Measurements from ENCODE around the gene BUB1B.
A peak's percentile ranks its signal among the peaks of the same experiment; 100 is the strongest.
"Not testable (repeated sequence)": the region's sequence is repeated elsewhere in the genome, so short reads cannot be mapped to it uniquely, and the experiment has no call there.

The BUB1B gene

GRCh38 chr15:40161693-40162391 is 973 bp downstream of the BUB1B start:
- no peak for TF ChIP-seq CTCF (IDR thresholded peaks at IDR 0.05; ENCODE audit: poor library complexity, severe bottlenecking)
- no peak for DNase-seq (ENCODE audit: low spot score)
- no peaks in the 10 kb centered on the region for H3K9me3 ChIP-seq (ENCODE audit: severe bottlenecking)
- H3K4me3 ChIP-seq (ENCODE audit: severe bottlenecking) = peak overlapping the region; percentile 74
- H3K27me3 ChIP-seq (ENCODE audit: insufficient read depth, poor library complexity, severe bottlenecking) = no peaks in the 10 kb centered on the region
- peak overlapping the region; percentile 42 for H3K27ac ChIP-seq (ENCODE audit: poor library complexity, severe bottlenecking)
- ATAC-seq (ENCODE audit: low read depth) = no peak
- H3K36me3 ChIP-seq (ENCODE audit: low read depth) = peaks cover 50% of the 10 kb centered on the region
- H3K4me1 ChIP-seq (ENCODE audit: insufficient read depth, poor library complexity, severe bottlenecking) = peaks cover 26% of the 10 kb centered on the region

DNA sequence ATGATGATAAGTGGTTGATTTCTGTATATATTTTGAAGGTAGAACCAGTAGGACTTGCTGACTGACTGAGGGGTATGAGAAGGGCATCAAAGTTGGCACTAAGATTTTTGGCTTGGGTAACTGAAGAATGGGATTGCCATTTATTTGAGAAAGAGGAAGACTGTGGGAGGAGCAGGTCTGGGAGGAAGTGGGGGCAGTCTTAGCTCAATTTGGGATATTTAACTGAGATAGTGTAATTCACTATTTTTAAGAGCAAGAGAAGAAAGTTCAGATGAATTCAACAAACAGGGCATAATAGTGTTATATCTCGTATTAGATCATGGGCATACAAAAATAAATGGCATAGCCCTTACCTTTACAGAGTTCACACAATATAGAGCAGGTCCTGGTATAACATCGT is 1.7 kb downstream of the BUB1B start:
- Histone ChIP-seq H3K9me3 (ENCODE audit: severe bottlenecking) (no peaks in the 10 kb centered on the region), H3K4me1 (ENCODE audit: insufficient read depth, poor library complexity, severe bottlenecking) (peaks cover 26% of the 10 kb centered on the region), H3K36me3 (ENCODE audit: low read depth) (peaks cover 55% of the 10 kb centered on the region), H3K4me3 (ENCODE audit: severe bottlenecking) (peak overlapping the region; percentile 74), H3K27me3 (ENCODE audit: insufficient read depth, poor library complexity, severe bottlenecking) (no peaks in the 10 kb centered on the region), H3K27ac (ENCODE audit: poor library complexity, severe bottlenecking) (no peak overlapping the region)
- no peak for TF ChIP-seq CTCF (IDR thresholded peaks at IDR 0.05; ENCODE audit: poor library complexity, severe bottlenecking)
- no peak for ATAC-seq (ENCODE audit: low read depth)
- DNase-seq (ENCODE audit: low spot score) = no peak

DNA sequence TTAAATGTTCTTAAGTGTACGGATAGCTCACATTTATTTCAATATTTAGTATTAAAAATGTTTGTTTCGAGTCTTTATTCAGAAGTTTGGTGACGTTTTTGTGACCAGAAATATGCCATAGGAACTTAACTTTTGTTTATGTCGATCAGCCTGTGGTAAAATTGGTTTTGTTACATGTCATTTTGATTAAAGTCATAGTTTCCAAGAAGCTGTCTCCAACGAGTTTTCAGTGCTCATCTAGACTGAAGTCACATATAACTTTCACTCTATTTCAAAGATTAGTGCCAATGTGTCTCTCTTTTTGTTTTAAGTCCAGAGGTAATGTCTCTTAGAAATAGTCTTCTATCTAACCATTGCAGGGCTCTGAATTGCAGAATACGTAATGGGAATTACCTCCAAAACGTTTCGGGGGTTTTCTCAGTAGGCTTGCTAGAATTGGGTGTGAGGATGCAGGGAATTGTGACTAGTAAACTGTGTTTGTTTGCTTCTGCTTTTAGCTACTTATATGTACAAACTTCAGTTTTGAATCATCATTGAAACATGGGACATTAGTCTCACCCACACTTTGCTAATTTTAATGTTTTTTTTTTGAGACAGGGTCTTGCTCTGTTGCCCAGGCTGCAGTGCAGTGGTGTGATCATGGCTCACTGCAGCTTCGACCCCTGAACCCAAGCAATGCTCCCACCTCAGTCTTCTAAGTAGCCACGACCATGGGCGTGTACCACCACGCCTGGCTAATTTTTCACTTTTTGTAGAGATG is 3.0 kb downstream of the BUB1B start:
- no peak overlapping the region for H3K4me3 ChIP-seq (ENCODE audit: severe bottlenecking)
- DNase-seq (ENCODE audit: low spot score) = no peak
- TF ChIP-seq CTCF (IDR thresholded peaks at IDR 0.05; ENCODE audit: poor library complexity, severe bottlenecking) = no peak
- ATAC-seq (ENCODE audit: low read depth) = no peak
- H3K4me1 ChIP-seq (ENCODE audit: insufficient read depth, poor library complexity, severe bottlenecking) = peaks cover 26% of the 10 kb centered on the region
- H3K9me3 ChIP-seq (ENCODE audit: severe bottlenecking) = no peaks in the 10 kb centered on the region
- H3K36me3 ChIP-seq (ENCODE audit: low read depth) = peaks cover 68% of the 10 kb centered on the region
- H3K27ac ChIP-seq (ENCODE audit: poor library complexity, severe bottlenecking) = no peak overlapping the region
- H3K27me3 ChIP-seq (ENCODE audit: insufficient read depth, poor library complexity, severe bottlenecking) = no peaks in the 10 kb centered on the region

- not testable (repeated sequence) for ATAC-seq (ENCODE audit: low read depth)
Observed at GRCh38 chr15:40167374-40167773, 6.5 kb downstream of the BUB1B start.

DNA sequence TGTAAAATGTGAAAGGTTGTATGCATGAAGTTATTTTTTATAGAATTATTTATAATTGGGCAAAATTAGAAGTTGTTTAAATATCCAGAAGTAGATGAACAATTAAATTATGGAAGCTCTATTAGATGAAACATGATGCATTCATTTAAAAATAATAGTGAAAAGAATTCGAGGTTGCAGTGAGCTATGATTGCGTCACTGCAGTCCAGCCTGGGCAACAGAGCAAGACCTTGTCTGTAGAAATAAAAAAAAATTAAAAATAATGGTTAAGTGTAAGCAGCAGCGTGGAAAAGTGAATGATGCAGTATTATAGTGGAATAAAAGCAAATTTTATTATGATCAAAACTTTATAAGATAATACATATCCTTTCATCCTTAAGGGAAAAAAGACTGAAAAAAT is 14.3 kb downstream of the BUB1B start:
- Histone ChIP-seq H3K4me3 (ENCODE audit: severe bottlenecking) (no peak overlapping the region), H3K9me3 (ENCODE audit: severe bottlenecking) (no peaks in the 10 kb centered on the region), H3K27me3 (ENCODE audit: insufficient read depth, poor library complexity, severe bottlenecking) (no peaks in the 10 kb centered on the region), H3K27ac (ENCODE audit: poor library complexity, severe bottlenecking) (no peak overlapping the region), H3K4me1 (ENCODE audit: insufficient read depth, poor library complexity, severe bottlenecking) (no peaks in the 10 kb centered on the region), H3K36me3 (ENCODE audit: low read depth) (peaks cover 100% of the 10 kb centered on the region)
- no peak for TF ChIP-seq CTCF (IDR thresholded peaks at IDR 0.05; ENCODE audit: poor library complexity, severe bottlenecking)
- DNase-seq (ENCODE audit: low spot score) (no peak), ATAC-seq (ENCODE audit: low read depth) (no peak)

More at GRCh38 chr15:40167374-40167773, 6.5 kb downstream of the BUB1B start:
- H3K36me3 ChIP-seq (ENCODE audit: low read depth) = peaks cover 96% of the 10 kb centered on the region
- DNase-seq (ENCODE audit: low spot score); H3K9me3 ChIP-seq (ENCODE audit: severe bottlenecking); H3K27ac ChIP-seq (ENCODE audit: poor library complexity, severe bottlenecking); H3K27me3 ChIP-seq (ENCODE audit: insufficient read depth, poor library complexity, severe bottlenecking); H3K4me3 ChIP-seq (ENCODE audit: severe bottlenecking): not testable (repeated sequence)
- peaks cover 15% of the 10 kb centered on the region for H3K4me1 ChIP-seq (ENCODE audit: insufficient read depth, poor library complexity, severe bottlenecking)

Measured in RWPE2 (cell line).